Astrocyte (in vitro differentiated cells and primary cell): ENCODE measurements around the gene PADI4.

Source experiments
- CTCF ChIP-seq: IDR thresholded peaks from 2 replicates; pipeline ENCODE4 v1.5.1; 2011; ENCODE audit warnings: low read depth, mild to moderate bottlenecking, inconsistent platforms, low read length, moderate library complexity; ENCODE audit not compliant: insufficient read depth
- EZH2 ChIP-seq: IDR thresholded peaks from 2 replicates; pipeline ENCODE4 v1.6.1; 2012; ENCODE audit warnings: mild to moderate bottlenecking, low read length, inconsistent platforms; ENCODE audit not compliant: insufficient read depth

- TF ChIP-seq CTCF (no peak), EZH2 (no peak)
These were observed 6.5 kb downstream of the PADI4 start for GRCh38 chr1:17314491-17314971.
